KMS-11 (cell line): ENCODE measurements around the gene FNBP1.

Experiments
- H2AFZ ChIP-seq: fragments of 200-600 bp; sonication (generic); 2 replicates; pipeline ENCODE4 v1.6.1; 2016; ENCODE audit warnings: antibody characterized with exemption, mixed run types, low read depth
- H3K27ac ChIP-seq: fragments of 200-600 bp; sonication (generic); 2 replicates; pipeline ENCODE4 v1.6.1; 2016; ENCODE audit warnings: mild to moderate bottlenecking, mixed run types
- H3K27me3 ChIP-seq: fragments of 200-600 bp; sonication (generic); 2 replicates; pipeline ENCODE4 v1.6.1; 2017; ENCODE audit warnings: mild to moderate bottlenecking, low read depth, mixed run types, moderate library complexity; ENCODE audit not compliant: insufficient read depth
- H3K36me3 ChIP-seq: fragments of 200-600 bp; sonication (generic); 2 replicates; pipeline ENCODE4 v1.6.1; 2017; ENCODE audit warnings: mild to moderate bottlenecking, mixed run types; ENCODE audit not compliant: insufficient read depth
- H3K4me1 ChIP-seq: fragments of 200-600 bp; sonication (generic); 2 replicates; pipeline ENCODE4 v1.6.1; 2016; ENCODE audit warnings: mild to moderate bottlenecking, low read depth, mixed run types; ENCODE audit not compliant: poor library complexity, severe bottlenecking
- H3K4me2 ChIP-seq: fragments of 200-600 bp; sonication (generic); 2 replicates; pipeline ENCODE4 v1.7.0; 2016; ENCODE audit warnings: mild to moderate bottlenecking, mixed run types
- H3K4me3 ChIP-seq: fragments of 200-600 bp; sonication (generic); IDR thresholded peaks from 2 replicates; pipeline ENCODE4 v1.6.1; 2017; ENCODE audit warnings: low read depth, low read length, mixed read lengths; ENCODE audit not compliant: insufficient read depth
- H3K79me2 ChIP-seq: fragments of 200-600 bp; sonication (generic); 2 replicates; pipeline ENCODE4 v1.6.1; 2016; ENCODE audit warnings: low read depth, mixed run types; ENCODE audit not compliant: insufficient read depth
- H3K9ac ChIP-seq: fragments of 200-600 bp; sonication (generic); 2 replicates; pipeline ENCODE4 v1.6.1; 2016; ENCODE audit warnings: mild to moderate bottlenecking, mixed run types
- H4K20me1 ChIP-seq: fragments of 200-600 bp; sonication (generic); 2 replicates; pipeline ENCODE4 v1.6.1; 2016; ENCODE audit warnings: mild to moderate bottlenecking, mixed run types; ENCODE audit not compliant: insufficient read depth
- CTCF ChIP-seq: fragments of 200-600 bp; sonication (generic); conservative IDR thresholded peaks from 2 replicates; pipeline ENCODE4 v1.6.1; 2017; ENCODE audit warnings: low read depth, mild to moderate bottlenecking, antibody characterized with exemption, low read length, moderate library complexity, mixed read lengths

The FNBP1 gene

GRCh38 chr9:129885670-129886106 is 157.3 kb downstream of the FNBP1 start:
- no peaks in the 10 kb centered on the region for H3K27me3 ChIP-seq
- H2AFZ ChIP-seq = peak overlapping the region; percentile 63; the same call in 1 of the 2 replicates
- no peak overlapping the region for H3K4me3 ChIP-seq
- H3K9ac ChIP-seq = peak overlapping the region; percentile 82
- no peaks in the 10 kb centered on the region for H4K20me1 ChIP-seq
- peak overlapping the region; percentile 100 for H3K4me2 ChIP-seq
- peak overlapping the region; percentile 92 for H3K27ac ChIP-seq
- no peaks in the 10 kb centered on the region for H3K36me3 ChIP-seq
- TF ChIP-seq CTCF = peak; percentile 77
- peaks cover 36% of the 10 kb centered on the region for H3K4me1 ChIP-seq
- peaks cover 6% of the 10 kb centered on the region; the same call in 1 of the 2 replicates for H3K79me2 ChIP-seq

- H3K27ac ChIP-seq = peak overlapping the region; percentile 92
- H3K36me3 ChIP-seq = no peaks in the 10 kb centered on the region
- peaks cover 35% of the 10 kb centered on the region for H3K4me1 ChIP-seq
- H3K27me3 ChIP-seq = no peaks in the 10 kb centered on the region
- peak overlapping the region; percentile 82 for H3K9ac ChIP-seq
- no peaks in the 10 kb centered on the region for H4K20me1 ChIP-seq
- TF ChIP-seq CTCF = no peak
- H2AFZ ChIP-seq = peak overlapping the region; percentile 63
- no peak overlapping the region for H3K4me3 ChIP-seq
- peaks cover 6% of the 10 kb centered on the region; the same call in 1 of the 2 replicates for H3K79me2 ChIP-seq
- H3K4me2 ChIP-seq = peak overlapping the region; percentile 100
Observed at GRCh38 chr9:129885018-129885669, 157.8 kb downstream of the FNBP1 start.

- Histone ChIP-seq H3K27me3 (no peaks in the 10 kb centered on the region), H2AFZ (peak overlapping the region; percentile 63)
Observed at GRCh38 chr9:129884220-129885017, 158.6 kb downstream of the FNBP1 start.

More at GRCh38 chr9:129884220-129885017, 158.6 kb downstream of the FNBP1 start:
- Histone ChIP-seq H3K4me1 (peaks cover 30% of the 10 kb centered on the region), H3K4me3 (no peak overlapping the region), H3K9ac (peak overlapping the region; percentile 82), H3K36me3 (no peaks in the 10 kb centered on the region), H3K79me2 (peaks cover 6% of the 10 kb centered on the region; the same call in 1 of the 2 replicates), H3K4me2 (peak overlapping the region; percentile 100), H3K27ac (peak overlapping the region; percentile 92), H4K20me1 (no peaks in the 10 kb centered on the region)
- peak; percentile 21; the same call in 1 of the 2 replicates for TF ChIP-seq CTCF
